Endothelial cell (in vitro differentiated cells): Measurements from ENCODE around the gene RILPL1. TPM values are rescaled to one million over a fixed set of nuclear protein-coding genes. Genes with fewer than 3 reads are reported as not detected.
"Not testable (repeated sequence)": the region's sequence is repeated elsewhere in the genome, so short reads cannot be mapped to it uniquely, and the experiment has no call there.

Experiments used
- DNase-seq: peaks from one replicate; pipeline ENCODE4 v3.0.0; 2021; ENCODE audit warnings: low spot score
- H3K27ac Mint-ChIP-seq: one replicate; pipeline ENCODE4 v1.8.0; 2021; ENCODE audit warnings: mixed read lengths, inconsistent platforms; ENCODE audit not compliant: unreplicated experiment
- H3K27me3 Mint-ChIP-seq: one replicate; pipeline ENCODE4 v1.8.0; 2021; ENCODE audit warnings: mild to moderate bottlenecking, moderate library complexity, mixed read lengths, inconsistent platforms; ENCODE audit not compliant: unreplicated experiment
- H3K36me3 Mint-ChIP-seq: one replicate; pipeline ENCODE4 v1.8.0; 2021; ENCODE audit warnings: mild to moderate bottlenecking, low read depth, mixed read lengths, inconsistent platforms; ENCODE audit not compliant: unreplicated experiment
- H3K4me1 Mint-ChIP-seq: one replicate; pipeline ENCODE4 v1.8.0; 2021; ENCODE audit warnings: mild to moderate bottlenecking, mixed read lengths, inconsistent platforms; ENCODE audit not compliant: unreplicated experiment
- H3K4me3 Mint-ChIP-seq: one replicate; pipeline ENCODE4 v1.8.0; 2021; ENCODE audit warnings: mild to moderate bottlenecking, mixed read lengths, inconsistent platforms; ENCODE audit not compliant: unreplicated experiment
- H3K9me3 Mint-ChIP-seq: one replicate; pipeline ENCODE4 v1.8.0; 2021; ENCODE audit warnings: mixed read lengths, inconsistent platforms; ENCODE audit not compliant: unreplicated experiment
- CTCF ChIP-seq: fragments of 200-600 bp; sonication (generic); IDR thresholded peaks from one replicate; pipeline ENCODE4 v1.5.0; 2021; ENCODE audit warnings: antibody characterized with exemption; ENCODE audit not compliant: unreplicated experiment
- total RNA-seq: library from RNA; stranded (reverse); fragmentation: NEBNext Ultra II Directional; extraction: Animal tissue kit (Norgen Biotek cat#: 25700); gene quantifications from one replicate; pipeline ENCODE4 v1.2.1, GENCODE V29; 2021; ENCODE audit not compliant: unreplicated experiment

RILPL1 gene
- total RNA-seq, 1 donor from 2014 or later = 19.8 TPM

GRCh38 chr12:123457980-123458779, 75.3 kb downstream of the RILPL1 start, which contains the start of gene SNRNP35:
Gene SNRNP35, plus strand, starts transcription at chr12:123458139. Its CDS starts 7,402 bp downstream, at chr12:123465541.
- Mint-ChIP-seq H3K4me1 (peaks cover 12% of the 10 kb centered on the region), H3K27me3 (peaks cover 4% of the 10 kb centered on the region), H3K36me3 (peaks cover 8% of the 10 kb centered on the region), H3K4me3 (peak within 1 kb of the TSS; percentile 98), H3K9me3 (no peaks in the 10 kb centered on the region), H3K27ac (peak within 1 kb of the TSS; percentile 99)
- TF ChIP-seq CTCF = no peak
- peak; percentile 73 for DNase-seq

- Mint-ChIP-seq H3K4me1 (peaks cover 3% of the 10 kb centered on the region), H3K4me3 (no peak overlapping the region), H3K27ac (no peak overlapping the region), H3K9me3 (no peaks in the 10 kb centered on the region), H3K36me3 (no peaks in the 10 kb centered on the region), H3K27me3 (peaks cover 4% of the 10 kb centered on the region)
- TF ChIP-seq CTCF = no peak
- DNase-seq = no peak
Observed at GRCh38 chr12:123453165-123453564, 80.4 kb downstream of the RILPL1 start.

GRCh38 chr12:123452276-123452550, 81.3 kb downstream of the RILPL1 start:
- not testable (repeated sequence) for H3K27ac Mint-ChIP-seq

GRCh38 chr12:123450636-123451035, 82.9 kb downstream of the RILPL1 start:
- TF ChIP-seq CTCF = no peak
- Mint-ChIP-seq H3K36me3 (no peaks in the 10 kb centered on the region), H3K27ac (no peak overlapping the region), H3K27me3 (no peaks in the 10 kb centered on the region), H3K4me1 (peaks cover 5% of the 10 kb centered on the region), H3K4me3 (no peak overlapping the region), H3K9me3 (no peaks in the 10 kb centered on the region)
- no peak for DNase-seq

More at GRCh38 chr12:123452276-123452550, 81.3 kb downstream of the RILPL1 start:
- not testable (repeated sequence) for H3K9me3 Mint-ChIP-seq, H3K4me3 Mint-ChIP-seq, H3K27me3 Mint-ChIP-seq, H3K4me1 Mint-ChIP-seq, H3K36me3 Mint-ChIP-seq, DNase-seq

- no peak for DNase-seq
- H3K4me1 Mint-ChIP-seq = peaks cover 5% of the 10 kb centered on the region
- no peaks in the 10 kb centered on the region for H3K27me3 Mint-ChIP-seq
- TF ChIP-seq CTCF = no peak
- H3K27ac Mint-ChIP-seq = no peak overlapping the region
- no peaks in the 10 kb centered on the region for H3K9me3 Mint-ChIP-seq
- no peak overlapping the region for H3K4me3 Mint-ChIP-seq
- no peaks in the 10 kb centered on the region for H3K36me3 Mint-ChIP-seq
Observed at GRCh38 chr12:123449856-123450255, 83.7 kb downstream of the RILPL1 start.
